ENCODE results near the gene DNAAF1. TPM values are rescaled to one million over a fixed set of nuclear protein-coding genes. Genes with fewer than 3 reads are reported as not detected.
A peak's percentile ranks its signal among the peaks of the same experiment; 100 is the strongest.

The DNAAF1 gene
- total and polyA plus RNA-seq, 2 of the 4 experiments (the other 2 are of a cell fraction) = 0.05 TPM; not detected in 1

DNA sequence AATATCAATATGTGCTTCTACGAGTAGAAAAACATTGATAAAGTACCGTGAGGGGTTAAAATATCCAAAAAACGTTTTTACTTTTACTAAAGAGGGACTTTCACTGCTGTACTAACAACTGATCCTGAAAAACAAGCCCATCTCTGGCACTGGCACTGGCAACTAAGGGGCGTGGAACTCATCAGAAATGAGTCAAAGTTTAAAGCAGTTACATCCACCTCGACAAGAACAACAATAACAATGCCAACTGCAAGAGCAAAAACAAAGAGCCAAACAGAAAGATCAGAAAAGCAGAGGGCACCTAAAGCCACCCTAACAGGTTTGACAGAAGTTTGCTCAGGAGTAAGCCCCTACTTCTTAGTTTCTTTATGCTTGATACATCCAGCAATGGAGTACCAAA, 41.4 kb upstream of the DNAAF1 start:
- Histone ChIP-seq H3K79me1 (ENCODE audit: low read depth in 1 of 2, low read length in 2 of 2) (peaks cover 27 to 84% of the 10 kb centered on the region in 2 experiments), H3K4me1 (ENCODE audit: control insufficient read depth, insufficient read depth, low read length) (peaks cover 7% of the 10 kb centered on the region), H3K4ac (ENCODE audit: low read depth, low read length) (no peak overlapping the region), H2AK5ac (ENCODE audit: low read depth, low read length) (no peak overlapping the region), H4K91ac (ENCODE audit: insufficient read depth, low read depth, low read length) (no peak overlapping the region), H3K27me3 (ENCODE audit: control insufficient read depth, insufficient read depth, low read length) (no peaks in the 10 kb centered on the region), H3K36me3 (ENCODE audit: control insufficient read depth, insufficient read depth, low read length) (peaks cover 11% of the 10 kb centered on the region), H2AFZ (replicated peaks; ENCODE audit: low read length, poor library complexity) (no peak overlapping the region), H3K23ac (ENCODE audit: low read depth, low read length) (no peak overlapping the region), H3K9me3 (ENCODE audit: control insufficient read depth, insufficient read depth, low read length) (no peaks in the 10 kb centered on the region), H3K18ac (ENCODE audit: low read depth, low read length) (no peak overlapping the region), H2AK9ac (replicated peaks; ENCODE audit: low read depth, low read length, poor library complexity) (no peak overlapping the region), H2BK120ac (ENCODE audit: low read depth, low read length) (no peak overlapping the region), H3K9ac (ENCODE audit: low read depth, low read length) (no peak overlapping the region), H3K14ac (replicated peaks; ENCODE audit: low read depth, low read length) (no peak overlapping the region), H3K4me3 (ENCODE audit: insufficient read depth, low read depth, low read length) (no peak overlapping the region), H2BK20ac (ENCODE audit: low read depth, low read length) (no peak overlapping the region), H3K9me1 (ENCODE audit: insufficient read depth, low read length) (peaks cover 14% of the 10 kb centered on the region), H2BK15ac (ENCODE audit: low read depth, low read length) (no peak overlapping the region), H3K4me2 (ENCODE audit: low read depth, low read length) (no peak overlapping the region), H3K27ac (ENCODE audit: insufficient read depth, low read length) (no peak overlapping the region), H2BK5ac (ENCODE audit: low read depth, low read length, poor library complexity, severe bottlenecking) (no peak overlapping the region), H3K56ac (ENCODE audit: extremely low read depth, insufficient read depth, low read length) (no peak overlapping the region), H4K20me1 (ENCODE audit: insufficient read depth, low read length) (peaks cover 77% of the 10 kb centered on the region), H4K5ac (ENCODE audit: low read depth, low read length) (no peak overlapping the region), H4K8ac (ENCODE audit: low read depth in 2 of 2, low read length in 2 of 2) (no peak overlapping the region)
- TF ChIP-seq CHD1 (IDR thresholded peaks at IDR 0.05; ENCODE audit: low read depth, low read length) = no peak
- no peak for TF ChIP-seq RCOR1 (IDR thresholded peaks at IDR 0.05; ENCODE audit: insufficient replicate concordance, low read length)
- no peak for TF ChIP-seq FOS (IDR thresholded peaks at IDR 0.05; ENCODE audit: low read depth, low read length)
- no CpG with 5 or more reads among the region's 5 CpGs for WGBS, 2 experiments (ENCODE audit: extremely low coverage in 2 of 2, insufficient read length in 1 of 2)
- in situ Hi-C loops (cut with MboI; ENCODE audit: low sequenced_read_pairs) = no loop called here
- dilution Hi-C loops (cut with HindIII; ENCODE audit: low sequenced_read_pairs, unreplicated experiment) = no loop called here
- 0 out of 2 replicates have a peak, but pooled peaks have one; percentile 9 for ATAC-seq (ENCODE audit: low read depth)
- intact Hi-C loops (cut with micrococcal nuclease) = no loop called here
- POLR2A ChIA-PET (ENCODE audit: unreplicated experiment) = no interaction called here
- no TSS peak for BruUV-seq (replicated peaks)
- no peak for DNase-seq
- CTCF ChIA-PET = no interaction called here
